ENCODE measurements around the gene STAMBP.

GRCh38 chr2:73902284-73902683, 73.5 kb downstream of the STAMBP start:
- TF ChIP-seq RERE (CRISPR knock-in tag; IDR thresholded peaks at IDR 0.05; ENCODE audit: low read depth) (no peak), NCOA5 (CRISPR knock-in tag; IDR thresholded peaks at IDR 0.05) (no peak), ZNF713 (CRISPR knock-in tag; IDR thresholded peaks at IDR 0.05) (no peak), ERF (CRISPR knock-in tag; IDR thresholded peaks at IDR 0.05) (no peak), RFX5 (IDR thresholded peaks at IDR 0.05; ENCODE audit: low read depth, low read length) (no peak), GABPA (IDR thresholded peaks at IDR 0.05; ENCODE audit: low read depth, low read length) (no peak), GABPA (CRISPR knock-in tag; IDR thresholded peaks at IDR 0.05; ENCODE audit: low read depth) (no peak), KLF12 (CRISPR knock-in tag; IDR thresholded peaks at IDR 0.05; ENCODE audit: borderline replicate concordance) (no peak), ZNF225 (CRISPR knock-in tag; IDR thresholded peaks at IDR 0.05) (no peak), ZNF550 (CRISPR knock-in tag; IDR thresholded peaks at IDR 0.05; ENCODE audit: borderline replicate concordance) (no peak), ZNF800 (CRISPR knock-in tag; IDR thresholded peaks at IDR 0.05) (no peak), KDM1A (CRISPR knock-in tag; IDR thresholded peaks at IDR 0.05) (no peak), TCF7 (IDR thresholded peaks at IDR 0.05; ENCODE audit: low read depth) (no peak)
- TF ChIP-seq, protein P1, sequence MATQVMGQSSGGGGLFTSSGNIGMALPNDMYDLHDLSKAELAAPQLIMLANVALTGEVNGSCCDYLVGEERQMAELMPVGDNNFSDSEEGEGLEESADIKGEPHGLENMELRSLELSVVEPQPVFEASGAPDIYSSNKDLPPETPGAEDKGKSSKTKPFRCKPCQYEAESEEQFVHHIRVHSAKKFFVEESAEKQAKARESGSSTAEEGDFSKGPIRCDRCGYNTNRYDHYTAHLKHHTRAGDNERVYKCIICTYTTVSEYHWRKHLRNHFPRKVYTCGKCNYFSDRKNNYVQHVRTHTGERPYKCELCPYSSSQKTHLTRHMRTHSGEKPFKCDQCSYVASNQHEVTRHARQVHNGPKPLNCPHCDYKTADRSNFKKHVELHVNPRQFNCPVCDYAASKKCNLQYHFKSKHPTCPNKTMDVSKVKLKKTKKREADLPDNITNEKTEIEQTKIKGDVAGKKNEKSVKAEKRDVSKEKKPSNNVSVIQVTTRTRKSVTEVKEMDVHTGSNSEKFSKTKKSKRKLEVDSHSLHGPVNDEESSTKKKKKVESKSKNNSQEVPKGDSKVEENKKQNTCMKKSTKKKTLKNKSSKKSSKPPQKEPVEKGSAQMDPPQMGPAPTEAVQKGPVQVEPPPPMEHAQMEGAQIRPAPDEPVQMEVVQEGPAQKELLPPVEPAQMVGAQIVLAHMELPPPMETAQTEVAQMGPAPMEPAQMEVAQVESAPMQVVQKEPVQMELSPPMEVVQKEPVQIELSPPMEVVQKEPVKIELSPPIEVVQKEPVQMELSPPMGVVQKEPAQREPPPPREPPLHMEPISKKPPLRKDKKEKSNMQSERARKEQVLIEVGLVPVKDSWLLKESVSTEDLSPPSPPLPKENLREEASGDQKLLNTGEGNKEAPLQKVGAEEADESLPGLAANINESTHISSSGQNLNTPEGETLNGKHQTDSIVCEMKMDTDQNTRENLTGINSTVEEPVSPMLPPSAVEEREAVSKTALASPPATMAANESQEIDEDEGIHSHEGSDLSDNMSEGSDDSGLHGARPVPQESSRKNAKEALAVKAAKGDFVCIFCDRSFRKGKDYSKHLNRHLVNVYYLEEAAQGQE (IDR thresholded peaks at IDR 0.05; ENCODE audit: borderline replicate concordance in 1 of 2, low read depth in 1 of 2, low read length in 2 of 2): no peak
